ENCODE measurements around the gene MYBPC3.

Gene MYBPC3

DNA sequence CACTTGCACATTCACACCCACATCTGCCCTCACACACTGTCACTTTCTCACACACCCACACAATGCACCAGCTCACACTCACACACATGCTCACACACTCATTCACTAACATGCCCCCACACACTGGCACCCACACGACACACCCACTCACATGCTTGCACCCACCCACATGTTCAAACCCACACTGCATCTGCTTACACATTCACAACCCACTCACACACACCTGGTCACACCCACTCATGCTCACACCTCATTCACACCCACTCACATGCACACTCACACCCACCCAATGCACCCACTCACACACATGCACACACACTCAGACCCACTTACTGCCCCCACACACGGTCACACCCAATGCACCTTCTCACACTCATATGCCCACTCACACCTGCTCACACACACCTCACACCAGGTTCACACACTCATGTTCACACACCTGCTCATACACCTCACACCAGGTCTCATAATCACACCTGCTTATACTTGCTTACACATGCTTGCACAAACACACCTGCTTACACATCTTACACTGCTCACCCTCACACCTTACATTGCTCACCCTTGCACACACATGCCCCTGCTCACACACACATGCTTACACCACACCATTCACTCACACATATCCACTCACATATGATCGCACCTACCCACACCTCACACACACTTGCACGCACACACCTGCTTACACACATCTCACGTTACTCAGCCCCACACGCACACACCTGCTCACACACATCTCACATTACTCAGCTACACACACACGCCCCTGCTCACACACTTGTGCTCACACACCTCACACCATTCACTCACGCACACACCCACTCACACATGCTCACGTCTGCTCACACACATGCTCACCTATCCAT lies 3.9 kb upstream of the MYBPC3 start:
- no peak for DNase-seq

DNA sequence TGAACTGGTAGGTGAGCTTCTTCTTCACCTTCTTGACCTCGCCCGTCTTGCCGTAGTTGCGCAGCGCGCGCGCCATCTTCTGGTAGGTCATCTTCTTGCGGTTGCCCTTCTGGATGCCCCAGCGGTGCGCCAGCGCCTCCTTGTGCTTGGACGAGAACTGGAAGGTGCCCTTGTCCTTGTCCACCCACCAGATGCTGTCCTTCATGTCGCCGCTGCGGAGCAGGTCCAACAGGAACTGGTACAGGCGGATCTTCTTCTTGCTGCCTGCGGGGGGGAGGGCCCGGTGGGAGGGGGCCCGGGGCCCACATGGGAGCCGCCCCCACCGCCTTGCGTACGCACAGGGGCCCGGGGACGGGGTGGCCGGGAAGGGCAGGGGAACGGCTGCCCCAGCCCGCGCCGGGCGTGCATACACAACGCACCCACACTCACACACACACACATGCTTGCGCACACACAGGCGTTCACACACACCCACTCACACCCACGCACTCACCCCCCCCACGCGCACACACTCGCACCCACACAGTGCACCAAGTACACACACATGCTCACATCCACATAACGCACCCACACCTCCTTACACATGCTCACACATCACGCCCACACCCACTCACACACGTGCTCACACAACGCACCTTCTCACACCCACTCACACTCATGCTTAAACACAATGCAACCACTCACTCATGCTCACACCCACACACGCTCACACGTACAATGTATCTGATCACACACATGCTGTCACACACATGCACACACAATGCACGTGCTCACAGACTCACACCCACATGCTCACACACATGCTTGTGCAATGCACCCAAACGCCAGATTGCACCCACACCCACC lies 3.0 kb upstream of the MYBPC3 start:
- DNase-seq: peak; percentile 95

DNA sequence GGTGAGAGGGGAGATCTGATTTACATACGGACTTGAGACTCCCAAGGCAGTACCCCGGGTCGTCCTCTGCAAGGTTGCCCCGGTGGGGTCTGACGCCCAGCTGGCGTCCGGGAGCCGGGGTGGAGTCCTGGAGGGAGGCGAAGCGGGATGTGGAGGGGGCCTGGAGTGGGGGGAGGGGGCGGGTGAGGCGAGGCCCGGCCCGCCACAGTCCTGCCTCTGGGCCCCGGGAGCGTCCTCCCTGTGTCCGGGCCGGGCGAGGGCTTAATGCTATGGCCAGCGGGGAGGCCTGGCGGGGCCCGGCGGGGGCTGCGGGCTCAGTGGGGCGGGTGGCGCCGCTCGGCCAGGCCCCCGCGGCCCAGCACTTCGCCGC lies 2.4 kb upstream of the MYBPC3 start:
- DNase-seq: no peak

DNA sequence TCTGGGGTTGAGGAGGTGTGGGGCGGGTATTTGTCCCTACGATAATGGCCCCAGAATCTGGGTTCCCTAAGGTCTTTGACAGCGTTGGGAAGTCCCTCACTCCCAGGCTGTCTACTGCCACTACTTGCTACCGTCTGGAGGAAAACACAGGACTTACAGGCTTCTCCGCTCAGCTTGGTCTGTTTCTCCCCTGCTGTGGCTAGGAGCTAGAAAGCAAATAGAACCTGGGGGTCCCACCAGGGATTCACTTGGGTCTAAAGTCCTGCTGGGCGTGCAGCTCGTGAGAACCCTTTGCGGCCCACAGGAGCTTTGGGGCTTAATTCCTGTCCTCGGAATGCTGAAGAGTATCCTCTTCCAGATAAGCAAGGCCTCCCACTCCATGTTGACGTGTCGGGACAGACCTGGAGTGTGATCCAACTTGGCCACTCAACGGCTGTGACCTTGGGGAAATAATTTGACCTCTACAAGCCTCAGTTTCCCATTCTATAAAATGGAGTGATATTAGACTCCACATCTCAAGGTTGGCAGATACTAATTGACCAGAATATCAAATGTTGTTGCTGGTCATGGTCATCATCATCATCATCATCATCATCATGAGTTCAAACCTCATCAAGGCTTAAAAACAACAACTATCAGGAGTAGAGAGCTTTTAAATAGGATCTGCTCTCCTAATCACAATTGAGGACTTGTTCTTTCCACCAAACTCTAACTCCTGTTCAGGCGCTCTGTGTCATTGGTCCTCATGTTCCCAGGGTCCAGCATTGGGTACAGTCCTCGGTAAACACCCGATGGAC lies 1.7 kb upstream of the MYBPC3 start:
- DNase-seq: no peak

DNA sequence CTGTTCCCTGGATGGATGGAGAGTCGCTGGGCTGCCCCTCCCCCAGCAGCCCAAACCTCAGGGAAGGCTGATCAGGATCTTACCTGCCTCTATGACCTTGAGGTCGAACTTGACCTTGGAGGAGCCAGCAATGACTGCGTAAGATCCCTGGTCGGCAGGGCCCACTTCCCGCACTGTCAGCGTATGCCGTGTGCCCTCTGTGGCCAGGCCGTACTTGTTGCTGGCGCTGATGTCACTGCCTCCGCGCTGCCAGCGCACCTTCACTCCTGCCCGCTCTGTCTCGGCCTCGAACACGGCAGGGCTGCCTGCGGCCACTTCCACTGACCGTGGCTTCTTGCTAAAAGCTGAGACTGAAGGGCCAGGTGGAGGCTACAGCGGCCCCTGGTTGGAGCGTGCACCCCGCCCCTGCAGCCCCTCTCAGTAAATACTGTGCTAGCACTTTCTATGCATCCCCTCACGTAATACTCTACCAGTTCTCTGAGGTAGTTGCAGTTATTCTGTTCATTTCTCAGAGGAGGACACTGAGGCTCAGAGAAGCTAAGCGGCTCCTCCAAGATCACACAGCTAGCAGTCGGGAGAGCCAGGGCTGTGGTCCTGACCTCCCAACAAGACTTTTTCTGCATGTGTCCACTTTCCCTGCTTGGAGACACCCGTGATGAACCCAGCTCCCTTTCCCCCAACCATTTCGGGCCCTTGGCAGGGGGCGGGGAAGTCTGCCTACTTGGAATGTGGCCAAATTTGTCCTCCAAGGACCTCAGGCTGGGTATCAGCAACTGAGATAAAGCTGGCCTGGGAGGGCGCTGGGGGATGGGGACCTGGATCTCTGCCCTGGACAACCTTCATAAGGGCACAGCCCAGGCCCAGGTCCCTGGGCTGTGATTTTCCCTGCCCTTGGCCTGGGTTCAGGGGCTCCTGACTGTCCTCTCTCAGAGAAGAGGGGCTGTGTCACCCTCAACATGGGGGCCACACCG lies 1.1 kb downstream of the MYBPC3 start:
- DNase-seq: no peak

DNA sequence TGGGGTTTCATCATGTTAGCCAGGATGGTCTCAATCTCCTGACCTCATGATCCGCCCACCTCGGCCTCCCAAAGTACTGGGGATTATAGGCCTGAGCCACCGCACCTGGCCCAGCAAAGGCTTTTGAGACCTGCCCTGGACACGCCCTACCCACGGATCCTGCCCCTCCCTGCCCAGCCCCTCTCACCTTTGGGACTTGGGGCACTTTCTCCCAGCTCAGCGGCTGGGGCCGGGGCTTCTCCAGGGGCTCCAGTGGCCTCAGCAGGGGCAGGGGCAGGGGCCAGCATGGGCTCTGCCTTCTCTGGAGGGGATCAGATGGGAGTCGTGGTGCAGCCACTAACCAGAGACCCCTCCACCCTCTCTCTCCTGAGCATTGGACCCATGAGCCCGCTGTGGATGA lies 2.2 kb downstream of the MYBPC3 start:
- no peak for DNase-seq

DNA sequence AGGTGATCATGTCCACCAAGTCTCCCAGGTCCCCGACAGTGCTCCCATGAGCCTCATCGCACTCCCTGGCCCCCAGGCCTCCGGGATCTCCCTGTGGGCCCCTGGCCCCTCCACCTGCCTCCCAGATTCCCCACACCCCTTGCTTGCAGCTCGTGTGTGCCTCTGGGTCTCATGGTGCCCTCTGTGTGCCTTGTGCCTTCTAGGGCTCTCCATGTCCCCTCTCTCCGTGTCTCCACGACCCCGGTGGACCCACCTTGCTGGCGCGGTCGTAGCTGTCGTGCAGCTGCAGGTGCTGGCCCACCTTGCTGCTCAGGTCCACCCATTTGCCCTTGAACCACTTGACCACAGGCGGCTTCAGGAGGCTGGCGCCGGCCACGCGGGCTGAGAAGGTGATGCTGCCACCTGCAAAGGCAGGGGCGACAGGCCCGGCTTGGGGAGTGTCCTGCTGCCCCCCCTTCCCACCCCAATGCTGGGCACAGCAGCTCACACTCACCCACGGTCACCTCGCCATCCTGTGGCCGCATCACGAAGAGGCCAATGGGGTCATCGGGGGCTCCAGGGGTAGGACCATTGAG lies 2.9 kb downstream of the MYBPC3 start:
- DNase-seq: no peak

DNA sequence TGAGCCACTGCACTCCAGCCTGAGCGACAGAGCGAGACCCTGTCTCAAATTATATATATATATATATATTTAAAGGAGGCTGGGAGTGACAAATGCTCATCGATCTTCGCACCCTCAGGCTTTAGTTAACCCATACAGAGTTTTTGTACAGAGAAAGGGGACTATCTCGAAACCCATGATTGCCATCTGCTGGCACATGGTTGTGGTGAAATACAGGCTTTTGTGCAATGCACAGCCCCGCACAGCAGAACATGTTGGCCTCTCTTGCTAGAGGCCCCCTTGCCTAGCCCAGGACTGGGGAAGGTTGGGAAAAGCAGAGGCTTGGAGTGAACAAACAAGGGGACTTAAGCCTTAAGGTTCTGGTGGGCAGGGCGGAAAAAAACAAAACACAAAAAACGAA lies 3.6 kb downstream of the MYBPC3 start:
- DNase-seq: peak; percentile 36

DNA sequence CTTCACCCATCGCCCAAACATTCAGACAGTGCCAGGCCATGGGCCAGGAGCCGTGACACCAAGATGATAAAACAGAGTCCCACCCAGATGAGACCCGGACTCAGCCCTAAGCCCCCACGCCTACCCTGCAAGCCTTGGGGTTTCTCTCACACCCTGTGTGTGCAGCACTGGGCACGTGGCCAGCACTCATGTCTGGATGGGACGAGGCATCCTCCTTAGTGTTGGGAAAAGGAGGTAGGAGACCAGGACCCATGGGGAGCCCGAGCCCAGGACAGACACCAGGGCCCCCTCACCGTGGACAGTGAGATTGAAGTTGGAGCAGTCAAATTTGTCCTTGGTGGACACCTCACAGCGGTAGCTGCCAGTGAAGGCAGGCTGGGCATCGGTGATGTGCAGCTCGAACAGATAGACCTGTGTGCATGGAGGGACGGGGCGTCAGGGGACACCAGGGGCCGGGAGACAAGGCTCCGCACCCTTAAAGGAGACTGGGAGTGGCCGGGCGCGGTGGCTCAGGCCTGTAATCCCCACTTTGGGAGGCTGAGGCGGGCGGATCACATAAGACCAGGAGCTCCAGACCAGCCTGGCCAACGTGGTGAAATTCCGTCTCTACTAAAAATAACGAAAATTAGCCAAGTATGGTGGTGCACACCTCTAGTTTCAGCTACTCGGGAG lies 4.2 kb downstream of the MYBPC3 start:
- no peak for DNase-seq

DNA sequence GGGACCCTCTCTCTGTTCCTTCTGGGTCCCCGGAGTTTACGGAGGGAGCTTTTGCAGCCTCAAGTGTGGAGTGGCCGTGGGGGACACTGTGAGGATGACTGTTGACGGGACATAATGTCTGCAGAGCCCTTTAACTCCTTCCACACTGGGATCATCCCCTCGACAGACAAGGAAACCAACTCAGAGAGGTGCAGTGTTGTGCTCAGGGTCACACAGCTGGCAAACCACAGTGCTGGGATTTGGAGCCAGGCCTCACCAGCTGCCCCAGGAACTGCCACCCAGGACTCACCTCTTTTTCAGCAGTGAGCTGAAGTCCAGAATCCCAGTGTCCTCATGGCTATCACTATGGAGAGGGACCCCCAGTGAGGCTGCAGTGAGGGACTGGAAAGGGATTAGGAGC lies 5.4 kb downstream of the MYBPC3 start:
- no peak for DNase-seq

DNA sequence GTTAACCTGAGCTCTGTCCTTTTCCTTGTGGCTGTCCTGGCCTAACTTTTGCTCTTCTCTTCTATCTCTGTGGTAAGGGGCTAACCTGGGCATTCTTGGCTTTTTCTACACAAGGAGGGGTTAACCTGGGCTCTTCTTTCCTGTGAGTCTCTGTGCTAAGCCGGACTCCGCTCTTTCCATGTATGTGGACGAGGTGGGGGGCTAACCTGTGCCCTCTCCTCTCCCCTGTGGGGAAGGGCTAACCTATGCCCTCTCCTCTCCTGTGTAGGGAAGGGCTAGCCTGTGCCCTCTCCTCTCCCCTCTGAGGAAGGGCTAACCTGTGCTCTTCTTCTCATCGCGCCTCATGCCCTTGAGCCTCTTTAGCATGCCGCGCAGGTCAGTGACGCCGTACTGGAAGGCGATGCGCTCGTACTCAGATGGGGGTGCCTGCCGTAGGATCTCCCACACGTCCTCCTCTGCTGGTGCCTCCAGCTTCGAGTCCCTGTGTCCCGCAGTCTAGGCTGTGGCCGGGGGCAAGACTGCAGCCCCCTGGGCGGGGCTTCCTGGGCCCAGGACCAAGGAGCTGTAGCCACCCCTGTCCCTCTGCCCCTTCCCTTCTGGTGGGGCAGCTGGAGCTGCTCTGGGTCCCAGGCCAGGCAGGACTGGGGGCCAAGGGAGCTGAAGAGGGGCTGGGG lies 6.5 kb downstream of the MYBPC3 start:
- no peak for DNase-seq

DNA sequence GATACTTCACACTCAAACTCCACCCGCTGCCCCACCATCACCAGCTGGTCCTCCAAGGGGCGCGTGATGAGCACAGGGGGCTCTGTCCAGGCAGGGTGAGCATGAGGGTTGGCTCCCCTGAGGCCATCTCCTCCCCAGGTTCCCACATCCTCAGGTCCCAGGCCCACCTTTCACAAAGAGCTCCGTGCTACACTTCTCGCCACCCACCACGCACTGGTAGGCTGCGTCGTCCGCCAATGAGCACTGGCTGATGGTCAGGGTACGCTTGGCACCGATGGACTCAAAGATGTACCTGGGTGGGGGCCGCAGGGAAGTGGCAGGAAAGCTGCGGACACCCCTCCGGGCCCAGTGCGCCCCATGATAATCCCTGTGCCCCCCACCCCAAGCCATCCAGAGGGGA lies 9.6 kb downstream of the MYBPC3 start:
- DNase-seq: no peak

DNA sequence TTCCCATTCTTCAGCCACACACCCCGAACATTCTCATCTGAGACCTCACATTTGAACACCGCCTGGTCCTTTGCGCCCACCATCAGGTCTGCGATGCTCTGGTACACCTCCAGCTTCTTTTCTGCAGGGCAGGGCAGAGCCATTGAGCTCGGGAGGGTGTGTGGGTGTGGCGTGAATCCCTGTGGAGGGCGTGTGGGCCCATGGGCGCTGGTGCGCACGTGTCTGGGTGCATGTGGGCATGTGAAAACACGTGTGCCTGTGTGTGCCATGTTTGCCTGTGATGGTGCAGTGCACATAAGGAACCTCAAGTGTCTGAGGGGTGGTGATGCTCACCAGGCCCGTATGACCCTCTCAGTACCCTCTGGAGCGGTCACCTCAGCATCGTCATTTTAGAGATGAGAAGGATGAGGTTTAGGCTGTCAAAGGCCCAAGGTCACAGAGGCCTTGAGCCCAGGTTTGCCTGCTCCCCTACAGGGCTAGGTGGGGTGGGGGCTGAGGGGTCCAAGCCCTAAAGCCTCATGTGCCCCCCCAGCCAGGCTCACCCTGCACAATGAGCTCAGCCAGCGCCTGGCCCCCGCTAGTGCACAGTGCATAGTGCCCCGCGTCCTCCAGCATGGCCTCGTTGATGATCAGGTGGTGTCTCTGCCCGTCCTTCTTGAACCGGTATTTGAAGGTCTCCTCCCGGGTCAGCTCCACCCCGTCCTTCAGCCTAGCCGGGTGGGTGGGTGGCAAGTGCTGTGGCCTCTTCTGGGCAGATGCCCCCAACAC lies 10.3 kb downstream of the MYBPC3 start:
- DNase-seq: no peak

DNA sequence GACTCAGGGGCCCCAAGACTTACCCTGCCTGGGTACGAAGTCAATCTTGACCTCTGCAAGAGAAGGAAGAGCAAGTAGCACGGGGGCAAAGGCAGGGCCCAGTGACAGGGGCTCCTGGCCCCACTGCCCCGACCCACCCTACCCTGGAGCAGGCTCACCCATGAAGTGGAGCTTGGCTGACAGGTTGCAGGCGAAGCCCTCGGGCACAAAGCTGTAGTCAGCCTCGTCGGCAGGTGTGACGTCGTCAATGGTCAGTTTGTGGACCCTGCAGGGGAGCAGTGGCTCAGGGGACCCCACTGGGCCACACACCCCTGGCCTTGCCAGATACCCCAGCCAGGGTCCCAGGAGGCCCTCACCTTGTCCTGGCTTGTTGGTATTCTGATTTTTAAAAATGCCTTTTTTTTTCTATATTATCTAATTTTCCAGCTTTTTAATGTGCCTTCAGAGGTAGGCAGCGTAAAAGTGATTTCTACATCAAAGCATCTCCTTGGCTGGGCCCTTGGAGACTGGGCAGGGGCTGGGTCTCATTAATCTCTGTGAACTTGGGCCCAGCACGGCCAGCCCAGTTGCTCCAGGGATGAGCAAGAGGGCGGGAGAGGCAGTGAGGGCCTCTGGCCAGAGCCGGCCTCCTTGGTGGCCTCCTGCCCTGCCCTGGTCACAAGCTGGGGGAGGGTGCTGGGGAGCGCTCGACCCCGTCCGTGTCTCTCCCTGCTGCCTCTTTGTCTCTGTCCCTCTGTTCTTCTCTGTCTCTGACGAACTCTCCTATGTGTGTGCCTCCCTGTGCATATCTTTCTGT lies 11.3 kb downstream of the MYBPC3 start:
- DNase-seq: no peak

DNA sequence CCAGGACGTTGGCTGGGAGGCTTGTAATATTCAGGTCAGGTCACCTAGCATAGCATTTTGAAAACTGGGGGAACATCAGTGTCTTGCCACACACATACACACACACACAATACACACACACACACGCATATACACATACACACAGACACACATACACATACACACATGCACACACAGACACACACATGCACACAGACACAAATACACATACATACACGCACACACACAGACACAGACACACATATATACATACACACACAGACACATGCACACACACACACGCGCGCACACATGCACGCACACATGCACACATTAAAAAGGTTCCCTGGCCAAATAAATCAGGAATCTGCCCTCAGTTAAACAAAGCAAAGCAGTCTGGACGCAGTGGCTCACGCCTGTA lies 12.5 kb downstream of the MYBPC3 start:
- no peak for DNase-seq

DNA sequence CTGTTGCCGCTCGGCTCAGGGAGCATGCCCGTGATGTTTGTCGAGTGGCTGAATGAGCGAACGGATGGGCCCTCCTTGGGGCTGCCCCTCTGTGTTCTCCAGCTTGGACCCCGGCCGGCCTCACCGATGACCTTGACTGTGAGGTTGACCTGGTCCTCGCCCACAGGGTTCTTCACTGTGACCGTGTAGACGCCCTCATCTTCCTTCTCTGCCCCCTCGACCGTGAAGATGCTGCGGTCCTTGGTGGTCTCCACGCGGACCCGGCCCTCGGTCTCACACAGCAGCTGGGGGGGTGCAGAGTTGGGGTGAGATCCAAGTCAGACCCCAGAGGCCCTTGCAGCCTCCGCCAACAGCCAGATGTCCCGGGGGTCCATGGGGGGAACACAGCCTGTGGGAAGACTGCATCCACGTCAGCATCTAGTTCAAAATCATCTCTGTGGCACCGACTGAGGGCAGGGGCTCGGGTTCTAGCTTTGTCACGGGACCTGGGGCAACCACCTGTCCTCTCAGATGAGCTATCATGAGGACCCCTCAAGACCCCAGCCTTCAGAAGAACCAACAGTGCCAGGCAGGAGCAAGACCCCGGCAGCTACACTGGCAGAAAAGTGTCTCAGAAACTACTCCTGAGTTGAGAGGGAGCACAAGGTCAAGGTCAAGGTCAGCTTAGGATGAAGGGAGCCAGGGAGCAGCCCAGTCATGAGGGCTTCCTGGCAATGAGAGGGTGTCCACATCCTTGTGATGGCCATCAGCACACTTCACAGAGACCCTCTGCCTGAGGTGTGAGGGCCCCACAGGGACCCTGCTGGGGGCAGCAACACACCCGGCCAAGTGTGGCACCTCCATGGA lies 13.9 kb downstream of the MYBPC3 start:
- DNase-seq: no peak

DNA sequence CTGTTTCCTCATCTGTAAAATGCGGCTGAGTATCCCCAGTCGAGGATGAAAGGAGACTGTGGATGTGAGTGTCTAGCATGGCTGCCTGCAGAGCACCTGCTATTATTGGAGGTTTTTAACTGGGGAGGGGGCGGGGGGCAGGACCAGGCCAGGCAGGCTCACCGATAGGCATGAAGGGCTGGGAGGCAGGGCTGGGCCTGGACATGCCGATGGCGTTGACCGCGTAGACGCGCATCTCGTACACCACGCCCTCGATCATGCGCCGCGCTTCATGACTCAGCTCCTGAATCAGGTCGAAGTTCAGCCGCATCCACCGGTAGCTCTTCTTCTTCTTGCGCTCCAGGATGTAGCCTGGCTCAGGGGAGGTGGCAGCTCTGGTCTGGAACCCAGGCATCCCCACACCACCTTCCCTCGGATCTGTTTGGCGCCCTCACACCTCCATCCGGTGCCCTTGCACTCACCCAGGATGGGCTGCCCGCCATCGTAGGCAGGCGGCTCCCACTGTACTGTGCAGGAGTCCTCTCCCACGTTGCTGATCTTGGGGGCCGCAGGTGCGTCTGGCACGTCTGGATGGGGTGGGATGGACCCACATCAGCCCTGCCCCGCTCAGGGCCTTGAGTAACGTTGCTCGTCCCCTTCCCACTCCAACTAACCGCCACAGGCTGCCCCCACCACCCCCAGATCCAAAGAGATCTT lies 15.1 kb downstream of the MYBPC3 start:
- no peak for DNase-seq
